Colonic mucosa (tissue), 4 donors: Measurements from ENCODE around the gene METTL17. TPM values are rescaled to one million over a fixed set of nuclear protein-coding genes. Genes with fewer than 3 reads are reported as not detected.
A peak's percentile ranks its signal among the peaks of the same experiment; 100 is the strongest.

Experiments used
- DNase-seq: peaks from one replicate; pipeline ENCODE4 v3.0.0-alpha.2; 2020
- H3K27ac ChIP-seq: fragments of 200-600 bp; one replicate; pipeline ENCODE4 v1.8.0; 2021
- H3K27me3 ChIP-seq: fragments of 200-600 bp; one replicate; pipeline ENCODE4 v1.8.0; 2021
- H3K36me3 ChIP-seq: fragments of 200-600 bp; one replicate; pipeline ENCODE4 v1.8.0; 2021
- H3K4me1 ChIP-seq: fragments of 200-600 bp; one replicate; pipeline ENCODE4 v1.8.0; 2021; ENCODE audit warnings: mild to moderate bottlenecking
- H3K4me3 ChIP-seq: fragments of 200-600 bp; one replicate; pipeline ENCODE4 v1.8.0; 2021
- H3K9ac ChIP-seq, 2 donors: one replicate each; pipeline ENCODE4 v1.7.0; 2013; ENCODE audit warnings: control low read depth in 2 of 2, low read depth in 2 of 2, low read length in 2 of 2
- H3K9me3 ChIP-seq: fragments of 200-600 bp; one replicate; pipeline ENCODE4 v1.8.0; 2021
- CTCF ChIP-seq: fragments of 200-600 bp; IDR thresholded peaks from one replicate; pipeline ENCODE4 v1.8.0; 2022; ENCODE audit warnings: antibody characterized with exemption, mild to moderate bottlenecking
- intact Hi-C: fragments of 100-400 bp; cut with DNase I; formaldehyde crosslinking; loops from one replicate; pipeline ENCODE4 v1.14.1; 2022
- microRNA-seq: library from miRNA; unstranded; fragments of <30 nt; microRNA quantifications from one replicate; pipeline ENCODE4, GENCODE V29; 2019
- total RNA-seq, 2 donors: library from RNA; stranded (reverse); fragmentation: NEBNext Ultra II Directional in 1 of 2; extraction: Animal tissue kit (Norgen Biotek cat#: 25700) in 1 of 2; gene quantifications; one replicate each; pipeline ENCODE4 v1.2.1, GENCODE V29; 2021
- donor health status: healthy.
- donor health status: DM: no; HTN: no; CAD: no.
- donor health status: DM: no; HTN: no; CAD: no.

The METTL17 gene
- total RNA-seq, 2 donors from 2014 or later: 59.6 to 79.3 TPM

- Histone ChIP-seq H3K4me1 (peaks cover 6% of the 10 kb centered on the region), H3K27me3 (no peaks in the 10 kb centered on the region), H3K27ac (peak overlapping the region; percentile 37), H3K9ac (peak overlapping the region in 1 of 2 donors; percentile 16), H3K4me3 (no peak overlapping the region), H3K9me3 (no peaks in the 10 kb centered on the region), H3K36me3 (no peaks in the 10 kb centered on the region)
- intact Hi-C loops: no loop called here
- DNase-seq: no peak
- TF ChIP-seq CTCF: no peak
These were observed 53.7 kb downstream of the METTL17 start for GRCh38 chr14:21043387-21043973.

GRCh38 chr14:21043974-21044618 is 54.3 kb downstream of the METTL17 start:
- peaks cover 5% of the 10 kb centered on the region for H3K4me1 ChIP-seq
- no peaks in the 10 kb centered on the region for H3K27me3 ChIP-seq
- intact Hi-C loops: no loop called here
- no peak overlapping the region for H3K4me3 ChIP-seq
- H3K36me3 ChIP-seq: no peaks in the 10 kb centered on the region
- H3K27ac ChIP-seq: peak overlapping the region; percentile 37
- H3K9ac ChIP-seq: peak overlapping the region in 1 of 2 donors; percentile 16
- no peak for TF ChIP-seq CTCF
- H3K9me3 ChIP-seq: no peaks in the 10 kb centered on the region
- DNase-seq: no peak

Small RNA genes within 50 kb of the gene (microRNA-seq; reads per million reads assigned to microRNA genes)
- not detected for gene MIR6717

Other genes with a start within 250 kb of the METTL17 start
- not detected for gene EDDM3A, start 244.1 kb upstream of the METTL17 start, total RNA-seq
- not detected for gene EDDM3B, start 221.6 kb upstream of the METTL17 start, total RNA-seq
- gene RNASE6, start 208.7 kb upstream of the METTL17 start, total RNA-seq: 1 to 10 TPM; 3.4 to 6.8 TPM
- gene RNASE1, start 187.1 kb upstream of the METTL17 start, total RNA-seq: 100 to 1,000 TPM; 189 to 244 TPM
- gene RNASE3, start 98.6 kb upstream of the METTL17 start, total RNA-seq: not detected
- 1 to 10 TPM in 1 of 2 donors, not detected in 1; 1.1 TPM for gene RNASE2, start 34.5 kb upstream of the METTL17 start, total RNA-seq
- 1 to 10 TPM; 1.2 to 3.0 TPM for gene SLC39A2, start 9.3 kb downstream of the METTL17 start, total RNA-seq
- 100 to 1,000 TPM; 136 to 171 TPM for gene NDRG2, start 35.1 kb downstream of the METTL17 start, total RNA-seq
- gene TPPP2, start 40.2 kb downstream of the METTL17 start, total RNA-seq: under 1 TPM in 1 of 2 donors, not detected in 1; 0.94 TPM
- not detected for gene RNASE13, start 44.8 kb downstream of the METTL17 start, total RNA-seq
- gene RNASE7, start 52.4 kb downstream of the METTL17 start, total RNA-seq: under 1 TPM; 0.16 to 0.30 TPM
- not detected for gene RNASE8, start 67.8 kb downstream of the METTL17 start, total RNA-seq
- 10 to 100 TPM; 49.5 to 66.9 TPM for gene ARHGEF40, start 80.3 kb downstream of the METTL17 start, total RNA-seq
- 10 to 100 TPM; 44.0 to 79.6 TPM for gene ZNF219, start 108.7 kb downstream of the METTL17 start, total RNA-seq
- 10 to 100 TPM; 28.8 to 48.3 TPM for gene TMEM253, start 111.1 kb downstream of the METTL17 start, total RNA-seq
- gene OR5AU1, start 166.1 kb downstream of the METTL17 start, total RNA-seq: not detected